ENCODE data around the gene SLC30A5. TPM values are rescaled to one million over a fixed set of nuclear protein-coding genes. Genes with fewer than 3 reads are reported as not detected.
A peak's percentile ranks its signal among the peaks of the same experiment; 100 is the strongest.
"Not testable (repeated sequence)": the region's sequence is repeated elsewhere in the genome, so short reads cannot be mapped to it uniquely, and the experiment has no call there.

Gene SLC30A5
- total RNA-seq, result 10 to 100 TPM; 22.0 to 43.9 (median 40.0) TPM

- WGBS, result under 1% methylated on average over 17 of the region's 79 CpGs
- H3K36me3 ChIP-seq, result peaks cover 9% of the 10 kb centered on the region
- DNase-seq (ENCODE audit: low spot score in 2 of 2), result peak; percentile 98 to 99
Measured at GRCh38 chr5:69093771-69094482, at the start of gene SLC30A5. Gene SLC30A5 (plus strand): TSS chr5:69094014. CDS start chr5:69094256, 242 bp downstream.

GRCh38 chr5:69045213-69045612, 48.6 kb upstream of the SLC30A5 start:
- H3K9me3 ChIP-seq; H3K4me1 ChIP-seq; DNase-seq (ENCODE audit: low spot score in 2 of 2); H3K36me3 ChIP-seq; H3K27me3 ChIP-seq; H3K27ac ChIP-seq; H3K4me3 ChIP-seq: not testable (repeated sequence)
- WGBS, result 95% methylated on average over 6 of the region's 6 CpGs

More at GRCh38 chr5:69093771-69094482, at the start of gene SLC30A5:
- TF ChIP-seq POLR2A (IDR thresholded peaks at IDR 0.05) (peak in 1 of 2 donors; percentile 85), POLR2AphosphoS5 (IDR thresholded peaks at IDR 0.05) (peak in 2 of 3 donors; percentile 77 to 87), EP300 (IDR thresholded peaks at IDR 0.05) (no peak), CTCF (IDR thresholded peaks at IDR 0.05) (peak; percentile 87 to 88)
- H3K27ac ChIP-seq, result peak within 1 kb of the TSS; percentile 97
- H3K9me3 ChIP-seq, result no peaks in the 10 kb centered on the region
- no peaks in the 10 kb centered on the region for H3K27me3 ChIP-seq
- H3K4me1 ChIP-seq, result peaks cover 13% of the 10 kb centered on the region
- H3K4me3 ChIP-seq, result peak within 1 kb of the TSS; percentile 76

GRCh38 chr5:69046375-69046957, 47.3 kb upstream of the SLC30A5 start:
- no peaks in the 10 kb centered on the region for H3K4me1 ChIP-seq
- H3K27me3 ChIP-seq, result no peaks in the 10 kb centered on the region
- no peak overlapping the region for H3K4me3 ChIP-seq
- no peak for TF ChIP-seq EP300 (IDR thresholded peaks at IDR 0.05)
- no peak for TF ChIP-seq CTCF (IDR thresholded peaks at IDR 0.05)
- TF ChIP-seq POLR2AphosphoS5 (IDR thresholded peaks at IDR 0.05), result no peak
- no peak for TF ChIP-seq POLR2A (IDR thresholded peaks at IDR 0.05)
- no peaks in the 10 kb centered on the region for H3K36me3 ChIP-seq
- no peaks in the 10 kb centered on the region for H3K9me3 ChIP-seq
- DNase-seq (ENCODE audit: low spot score in 2 of 2), result no peak
- H3K27ac ChIP-seq, result no peak overlapping the region
- WGBS, result 93% methylated on average over 8 of the region's 8 CpGs

GRCh38 chr5:69048230-69048629, 45.6 kb upstream of the SLC30A5 start:
- no peaks in the 10 kb centered on the region for H3K27me3 ChIP-seq
- WGBS, result 47% methylated on average over 3 of the region's 3 CpGs
- no peaks in the 10 kb centered on the region for H3K9me3 ChIP-seq
- no peak overlapping the region for H3K4me3 ChIP-seq
- H3K27ac ChIP-seq, result no peak overlapping the region
- no peaks in the 10 kb centered on the region for H3K4me1 ChIP-seq
- DNase-seq (ENCODE audit: low spot score in 2 of 2), result no peak
- TF ChIP-seq CTCF (IDR thresholded peaks at IDR 0.05) (peak in 1 of 2 donors; percentile 16), POLR2AphosphoS5 (IDR thresholded peaks at IDR 0.05) (no peak)
- H3K36me3 ChIP-seq, result no peaks in the 10 kb centered on the region

- Histone ChIP-seq H3K27ac (no peak overlapping the region), H3K36me3 (no peaks in the 10 kb centered on the region), H3K4me1 (no peaks in the 10 kb centered on the region), H3K27me3 (no peaks in the 10 kb centered on the region), H3K4me3 (no peak overlapping the region), H3K9me3 (no peaks in the 10 kb centered on the region)
- TF ChIP-seq POLR2A (IDR thresholded peaks at IDR 0.05), result no peak
- no peak for TF ChIP-seq POLR2AphosphoS5 (IDR thresholded peaks at IDR 0.05)
- TF ChIP-seq EP300 (IDR thresholded peaks at IDR 0.05), result no peak
- no peak for TF ChIP-seq CTCF (IDR thresholded peaks at IDR 0.05)
- no peak for DNase-seq (ENCODE audit: low spot score in 2 of 2)
- 84% methylated on average over 1 of the region's 1 CpG for WGBS
Measured at GRCh38 chr5:69049151-69049550, 44.7 kb upstream of the SLC30A5 start.

All from suprapubic skin (tissue), 4 donors.